HG03571 (cell line): Measurements from ENCODE around the gene ICA1L.
"Not testable (repeated sequence)": the region's sequence is repeated elsewhere in the genome, so short reads cannot be mapped to it uniquely, and the experiment has no call there.

Experiments
- ATAC-seq: cut with Tn5 transposase; IDR thresholded peaks from one replicate; pipeline ENCODE4 v1.9.1; 2021; ENCODE audit not compliant: unreplicated experiment

The ICA1L gene

DNA sequence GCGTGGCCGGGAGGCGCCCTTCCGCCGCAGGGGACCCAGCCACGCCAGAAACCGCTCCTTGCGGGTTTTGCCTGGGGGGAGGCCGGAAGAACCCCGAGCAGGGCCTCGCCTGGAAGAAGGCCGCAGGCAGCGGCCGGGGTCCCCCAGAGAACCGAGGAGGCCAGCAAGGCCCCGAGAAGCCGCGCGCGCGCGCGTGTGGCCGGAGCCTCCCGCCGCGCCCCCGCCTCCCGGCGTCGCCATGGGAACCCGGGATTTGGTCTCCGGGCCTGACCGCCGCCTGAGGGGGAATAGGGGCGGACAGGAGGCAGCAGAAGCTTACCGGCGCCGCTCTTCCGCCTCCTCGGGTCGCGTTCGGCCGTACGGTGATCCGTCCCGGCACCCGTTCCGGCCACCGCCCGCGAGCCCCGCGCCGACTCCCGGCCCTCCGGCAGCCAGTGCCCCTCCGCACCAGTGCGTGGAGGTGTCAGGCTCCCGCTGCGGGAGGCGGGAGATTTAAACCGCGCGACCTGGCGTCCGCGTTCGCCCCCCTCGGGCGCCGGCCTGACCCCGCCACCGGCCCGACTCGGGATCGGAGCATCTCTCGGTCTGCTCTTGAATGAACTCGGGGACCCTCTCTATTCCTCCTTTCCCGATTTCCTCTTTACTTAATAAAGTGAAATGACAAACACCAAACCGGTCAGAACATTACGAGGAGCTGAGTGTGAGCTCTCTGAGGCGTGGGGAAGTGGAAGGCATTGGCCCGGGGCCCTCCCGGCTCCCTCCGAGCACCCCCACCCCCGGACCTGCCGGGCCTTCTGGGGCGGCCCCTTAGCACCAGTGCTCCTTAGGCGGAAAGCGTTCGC lies at the start of gene ICA1L:
Gene ICA1L, minus strand, starts transcription at position 467 of the 842 bp plus-strand sequence. CDS start 42,757 bp downstream, outside the sequence.
- peak; percentile 50 for ATAC-seq

GRCh38 chr2:202918860-202919259 lies 47.3 kb upstream of the ICA1L start:
- ATAC-seq, result no peak

DNA sequence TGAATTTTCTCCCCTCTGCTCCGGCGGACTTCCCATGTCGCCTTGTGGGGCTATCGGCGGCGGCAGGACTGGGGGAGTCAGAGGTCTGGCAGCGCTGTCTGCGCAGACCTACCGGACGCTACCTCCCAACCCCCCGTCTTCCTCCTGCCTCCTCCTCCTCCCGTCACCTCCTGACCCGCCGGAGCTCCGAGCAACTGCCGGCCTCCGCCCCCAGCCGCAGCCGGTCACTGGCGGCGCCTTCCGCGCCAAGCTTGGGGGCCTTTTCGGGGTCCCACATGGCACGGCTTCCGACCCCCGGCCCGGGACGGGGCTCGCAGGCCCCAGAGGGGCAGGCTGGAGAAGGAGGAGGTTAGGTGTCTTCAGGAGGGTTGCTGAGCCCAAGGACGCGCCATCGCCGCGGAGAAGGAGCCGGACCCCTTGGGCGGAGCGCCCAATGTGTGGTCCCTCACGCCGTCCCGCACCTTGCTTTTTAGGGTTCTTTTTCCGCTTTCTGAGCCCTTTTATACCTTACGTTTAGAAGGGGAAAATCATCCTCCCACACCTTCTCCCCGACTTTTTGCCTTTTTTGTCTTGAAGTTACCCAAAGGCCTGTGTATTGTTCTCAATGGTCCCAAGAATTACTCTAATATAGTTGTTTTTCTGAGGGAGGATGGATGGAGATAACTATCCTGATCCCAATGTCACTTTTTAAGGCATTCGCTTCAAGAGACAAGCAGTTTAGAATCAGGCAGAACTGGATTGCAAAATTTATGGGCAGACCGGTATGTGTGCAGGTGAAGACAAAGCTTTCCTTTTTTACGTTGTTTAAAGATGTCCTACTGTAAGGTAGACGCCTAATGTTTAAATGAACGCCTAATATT lies 41.0 kb upstream of the ICA1L start:
- ATAC-seq, result peak; percentile 43

DNA sequence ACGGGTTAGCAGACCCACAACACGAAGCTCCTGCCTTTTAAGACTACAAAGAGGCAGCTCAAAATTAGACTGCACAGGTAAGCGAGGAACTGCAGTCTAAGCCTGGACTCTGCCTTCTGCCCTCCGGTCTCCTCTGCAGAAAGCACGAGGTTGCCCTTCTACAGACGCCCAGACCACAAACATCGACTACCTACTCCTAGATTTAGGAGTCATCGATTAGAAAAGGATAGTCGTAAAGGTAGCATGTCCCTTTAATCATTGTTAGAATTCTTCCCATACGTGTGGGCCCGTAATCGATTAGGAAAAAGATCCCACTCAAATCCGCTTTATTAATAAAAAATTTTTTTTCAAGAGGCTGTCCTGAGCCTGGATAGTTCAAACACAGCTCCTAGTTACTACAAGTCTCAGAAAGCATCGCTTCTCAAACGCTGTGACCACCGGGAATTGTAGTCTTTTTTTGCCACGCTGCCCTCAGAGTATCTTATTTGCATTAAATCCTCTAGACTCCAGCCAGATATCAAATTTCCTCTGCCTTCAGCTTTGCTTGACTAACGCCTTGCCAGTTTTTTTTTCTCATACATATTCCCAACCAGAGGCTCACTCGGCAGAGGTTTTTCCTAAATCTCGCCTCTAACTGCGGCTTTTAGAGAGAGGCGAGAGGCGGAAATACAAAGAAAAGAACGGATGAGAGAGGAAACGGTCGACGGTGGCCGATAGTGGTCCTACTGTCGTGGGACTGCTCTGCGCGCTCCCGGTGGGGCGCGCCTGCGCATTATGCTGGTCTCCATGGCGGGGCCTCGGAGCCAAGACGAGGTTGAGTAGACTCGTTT lies 40.2 kb upstream of the ICA1L start, which contains the start of the genes CARF and WDR12:
Gene CARF, plus strand, starts transcription at position 764 of the 830 bp plus-strand sequence. CDS start 29,628 bp downstream, outside the sequence.
Gene WDR12, minus strand, starts transcription at position 162 of the 830 bp plus-strand sequence. CDS start 197 bp downstream, outside the sequence.
- peak; percentile 67 for ATAC-seq

- ATAC-seq, result no peak
Observed at GRCh38 chr2:202911203-202911511, 39.6 kb upstream of the ICA1L start.

- ATAC-seq, result no peak
Observed at GRCh38 chr2:202910698-202911097, 39.1 kb upstream of the ICA1L start.

GRCh38 chr2:202910250-202910649 lies 38.7 kb upstream of the ICA1L start:
- not testable (repeated sequence) for ATAC-seq

DNA sequence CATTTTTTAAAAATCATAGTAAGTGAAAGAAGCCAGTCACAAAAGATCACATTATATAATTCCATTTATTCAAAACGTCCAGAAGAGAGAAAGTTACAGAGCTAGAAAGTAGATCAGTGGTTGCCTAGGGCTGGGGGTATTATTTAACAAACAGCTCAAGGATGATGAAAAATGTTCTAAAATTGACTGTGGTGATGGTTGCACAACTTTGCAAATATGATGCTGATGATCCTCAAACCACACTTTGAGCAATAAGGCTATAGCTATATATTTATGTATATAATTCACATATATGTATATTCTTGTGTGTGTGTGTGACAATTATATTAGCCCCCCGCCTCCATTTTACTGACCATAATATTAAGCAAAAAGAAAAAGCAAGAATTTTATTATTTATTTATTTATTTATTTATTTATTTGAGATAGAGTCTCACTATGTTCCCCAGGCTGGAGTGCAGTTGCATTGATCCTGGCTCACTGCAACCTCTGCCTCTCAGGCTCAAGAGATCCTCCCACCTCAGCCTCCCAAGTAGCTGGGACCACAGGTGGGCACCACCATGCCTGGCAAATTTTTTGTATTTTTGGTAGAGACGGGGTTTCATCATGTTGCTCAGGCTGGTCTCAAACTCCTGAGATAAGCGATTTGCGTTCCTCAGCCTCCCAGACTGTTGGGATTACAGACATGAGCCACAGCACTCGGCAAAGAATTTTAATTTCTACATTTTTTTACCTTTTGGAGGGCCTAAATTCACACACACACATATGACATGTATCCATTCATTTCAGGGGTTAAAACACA lies 38.0 kb upstream of the ICA1L start:
- ATAC-seq, result no peak

- ATAC-seq, result no peak
Observed at GRCh38 chr2:202908186-202908585, 36.6 kb upstream of the ICA1L start.

DNA sequence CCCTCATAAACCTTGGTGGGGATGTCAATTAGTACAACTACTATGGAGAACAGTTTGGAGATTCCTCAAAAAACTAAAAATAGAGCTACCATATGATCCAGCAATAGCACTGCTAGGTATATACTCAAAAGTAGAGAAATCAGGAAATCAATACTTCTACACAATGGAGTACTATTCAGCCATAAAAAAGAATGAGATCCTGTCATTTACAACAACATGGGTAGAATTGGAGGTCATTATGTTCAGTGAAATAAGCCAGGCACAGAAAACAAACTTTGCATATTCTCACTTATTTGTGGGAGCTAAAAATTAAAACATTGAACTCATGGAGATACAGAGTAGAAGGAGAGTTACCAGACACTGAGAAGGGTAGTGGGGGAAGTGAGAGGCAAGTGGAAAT lies 33.9 kb upstream of the ICA1L start:
- not testable (repeated sequence) for ATAC-seq

- no peak for ATAC-seq
Observed at GRCh38 chr2:202885190-202885589, 13.6 kb upstream of the ICA1L start.

- ATAC-seq, result no peak
Observed at GRCh38 chr2:202883987-202884675, 12.6 kb upstream of the ICA1L start.

DNA sequence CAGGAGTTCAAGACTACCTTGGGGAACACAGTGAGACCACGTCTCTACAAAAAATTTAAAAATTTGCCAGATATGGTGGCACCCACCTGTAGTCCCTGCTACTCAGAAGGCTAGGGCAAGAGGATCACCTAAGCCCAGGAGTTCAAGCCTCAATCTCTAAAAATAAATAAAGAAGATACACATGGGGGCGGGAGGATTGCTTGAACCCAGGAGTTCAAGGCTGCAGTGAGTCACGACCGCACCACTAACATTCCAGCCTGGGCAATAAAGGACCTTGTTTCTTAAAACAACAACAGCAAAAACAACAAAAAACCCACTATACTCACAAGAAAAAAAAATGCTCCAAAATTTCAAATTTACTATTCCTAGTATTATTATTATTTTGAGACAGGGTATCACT lies 10.0 kb upstream of the ICA1L start:
- ATAC-seq, result no peak

DNA sequence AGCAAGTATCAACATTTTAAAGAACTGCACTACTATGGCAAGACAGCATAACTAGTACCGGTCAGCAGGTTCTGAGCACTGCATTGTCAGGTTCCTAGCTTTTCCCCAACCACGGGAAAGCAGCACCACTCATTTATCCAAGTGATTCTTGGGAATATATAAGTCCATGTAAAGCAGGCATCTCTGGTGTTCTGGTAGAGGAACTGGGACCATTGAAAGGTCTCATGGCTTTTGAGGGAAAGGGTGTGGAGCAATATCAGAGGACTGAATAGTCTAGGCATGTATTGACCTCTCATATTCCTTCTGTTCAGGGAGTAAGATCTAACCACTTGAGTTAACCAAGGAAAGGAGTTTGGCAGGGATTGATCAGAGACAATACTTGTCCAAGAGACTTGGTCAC lies 6.1 kb upstream of the ICA1L start:
- no peak for ATAC-seq

- ATAC-seq, result peak; percentile 57
Observed at GRCh38 chr2:202870431-202871299, 901 bp downstream of the ICA1L start.

DNA sequence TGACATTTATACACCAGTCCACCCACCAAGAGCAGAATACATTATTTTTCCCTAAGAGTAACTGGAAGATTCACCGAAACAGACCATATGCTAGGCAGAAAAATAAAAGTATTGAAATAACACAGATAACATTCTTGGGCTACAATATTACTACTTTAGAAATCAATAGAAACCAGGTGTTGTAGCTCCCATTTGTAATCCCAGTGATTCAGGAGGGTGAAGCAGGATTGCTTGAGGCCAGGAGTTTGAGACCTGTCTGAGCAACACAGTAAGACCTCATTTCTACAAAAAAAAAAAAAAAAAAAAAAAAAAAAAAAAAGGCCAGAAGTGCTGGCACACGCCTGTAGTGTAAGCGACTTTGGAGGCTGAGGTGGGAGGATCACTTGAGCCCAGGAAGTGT lies 9.6 kb downstream of the ICA1L start:
- ATAC-seq, result no peak

- no peak for ATAC-seq
Observed at GRCh38 chr2:202858601-202859000, 13.0 kb downstream of the ICA1L start.

GRCh38 chr2:202849343-202849742 lies 22.2 kb downstream of the ICA1L start:
- ATAC-seq, result not testable (repeated sequence)

DNA sequence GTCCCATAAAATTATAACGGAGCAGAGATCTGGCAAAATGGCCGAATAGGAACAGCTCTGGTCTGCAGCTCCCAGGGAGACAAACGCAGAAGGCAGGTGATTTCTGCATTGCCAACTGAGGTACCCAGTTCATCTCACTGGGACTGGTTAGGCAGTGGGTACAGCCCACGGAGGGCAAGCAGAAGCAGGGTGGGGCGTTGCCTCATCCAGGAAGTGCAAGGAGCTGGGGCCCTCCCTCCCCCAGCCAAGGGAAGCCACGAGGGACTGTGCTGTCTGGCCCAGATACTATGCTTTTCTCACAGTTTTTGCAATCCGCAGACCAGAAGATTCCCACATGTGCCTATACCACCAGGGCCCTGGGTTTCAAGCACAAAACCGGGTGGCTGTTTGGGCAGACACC lies 22.8 kb downstream of the ICA1L start:
- ATAC-seq, result no peak
